Hippocampal formation (tissue), 2 donors: ENCODE measurements around the gene GCFC2.
A peak's percentile ranks its signal among the peaks of the same experiment; 100 is the strongest.

Experiments
- DNase-seq, 2 donors: peaks; one replicate each; lab custom pipeline; 2025; lab: John Stamatoyannopoulos, UW

GCFC2 gene

GRCh38 chr2:75627902-75628504 lies 82.7 kb downstream of the GCFC2 start:
- DNase-seq: peak; percentile 35 to 45

- no peak for DNase-seq
These were observed 87.8 kb downstream of the GCFC2 start for GRCh38 chr2:75622929-75623328.

GRCh38 chr2:75622500-75622899 lies 88.2 kb downstream of the GCFC2 start:
- DNase-seq: no peak

GRCh38 chr2:75621228-75621627 lies 89.5 kb downstream of the GCFC2 start:
- DNase-seq: no peak

DNA sequence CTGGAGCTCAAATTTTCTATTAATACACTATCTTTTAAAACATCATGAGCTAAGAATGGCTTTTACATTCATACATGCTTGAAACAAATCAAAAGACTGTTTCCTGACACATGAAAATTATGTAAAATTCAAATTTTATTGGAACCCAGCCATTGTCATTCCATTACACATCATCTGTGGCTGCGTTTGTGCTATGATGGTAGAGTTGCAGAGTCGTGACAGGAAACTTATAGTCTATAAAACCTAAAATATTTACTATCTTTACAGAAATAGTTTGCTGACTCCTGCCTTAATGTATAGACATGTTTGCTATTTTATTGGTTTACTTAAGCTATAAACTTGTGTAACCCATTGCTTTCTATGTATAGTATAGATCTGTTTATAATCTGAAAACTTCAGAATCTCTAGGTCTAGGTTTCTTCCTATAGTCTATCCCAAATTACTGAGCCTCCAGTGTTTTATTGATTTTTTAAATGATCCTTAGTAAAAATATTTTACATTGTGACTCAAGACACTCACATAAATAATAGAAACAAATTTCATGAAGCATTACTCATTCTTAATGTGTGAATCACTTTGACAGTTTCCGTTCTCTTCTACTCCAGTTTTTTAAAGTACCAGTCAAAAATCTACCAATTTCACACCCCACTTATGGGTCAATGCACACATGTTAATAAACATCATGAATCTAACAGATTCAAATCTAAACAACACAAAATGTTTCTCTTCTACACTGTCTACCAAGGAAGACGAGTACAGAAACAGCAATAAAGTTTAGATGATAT lies 90.6 kb downstream of the GCFC2 start:
- no peak for DNase-seq

- DNase-seq: no peak
These were observed 93.8 kb downstream of the GCFC2 start for GRCh38 chr2:75616933-75617332.

GRCh38 chr2:75616406-75616805 lies 94.3 kb downstream of the GCFC2 start:
- DNase-seq: no peak

GRCh38 chr2:75614162-75614651 lies 96.5 kb downstream of the GCFC2 start:
- DNase-seq: no peak

GRCh38 chr2:75612862-75613243 lies 97.9 kb downstream of the GCFC2 start:
- DNase-seq: no peak
